GM06990 (cell line): ENCODE data around the gene CES4A.
"Not testable (repeated sequence)": the region's sequence is repeated elsewhere in the genome, so short reads cannot be mapped to it uniquely, and the experiment has no call there.

ENCODE experiments used
- DNase-seq: peaks from one replicate; pipeline ENCODE4 v3.0.0-alpha.2; 2011; ENCODE audit not compliant: insufficient read length; ENCODE audit errors: extremely low read depth
- H3K27me3 ChIP-seq: replicated peaks from 2 replicates; pipeline ENCODE4 v1.6.0; 2011; ENCODE audit warnings: low read length; ENCODE audit not compliant: control insufficient read depth, insufficient read depth
- H3K36me3 ChIP-seq: 2 replicates; pipeline ENCODE4 v1.5.1; 2011; ENCODE audit warnings: low read length; ENCODE audit not compliant: control insufficient read depth, insufficient read depth
- H3K4me3 ChIP-seq: replicated peaks from 2 replicates; pipeline ENCODE4 v1.5.1; 2011; ENCODE audit warnings: low read depth, mild to moderate bottlenecking, control low read depth, low read length
- CTCF ChIP-seq: IDR thresholded peaks from 2 replicates; pipeline ENCODE4 v1.5.1; 2011; ENCODE audit warnings: low read length, control low read depth, mild to moderate bottlenecking, inconsistent platforms; ENCODE audit not compliant: insufficient read depth, poor library complexity, severe bottlenecking

Gene CES4A

GRCh38 chr16:66952430-66953110 is 35.8 kb upstream of the CES4A start:
- Histone ChIP-seq H3K36me3 (no peaks in the 10 kb centered on the region), H3K4me3 (no peak overlapping the region), H3K27me3 (no peaks in the 10 kb centered on the region)
- no peak for DNase-seq
- no peak for TF ChIP-seq CTCF

DNA sequence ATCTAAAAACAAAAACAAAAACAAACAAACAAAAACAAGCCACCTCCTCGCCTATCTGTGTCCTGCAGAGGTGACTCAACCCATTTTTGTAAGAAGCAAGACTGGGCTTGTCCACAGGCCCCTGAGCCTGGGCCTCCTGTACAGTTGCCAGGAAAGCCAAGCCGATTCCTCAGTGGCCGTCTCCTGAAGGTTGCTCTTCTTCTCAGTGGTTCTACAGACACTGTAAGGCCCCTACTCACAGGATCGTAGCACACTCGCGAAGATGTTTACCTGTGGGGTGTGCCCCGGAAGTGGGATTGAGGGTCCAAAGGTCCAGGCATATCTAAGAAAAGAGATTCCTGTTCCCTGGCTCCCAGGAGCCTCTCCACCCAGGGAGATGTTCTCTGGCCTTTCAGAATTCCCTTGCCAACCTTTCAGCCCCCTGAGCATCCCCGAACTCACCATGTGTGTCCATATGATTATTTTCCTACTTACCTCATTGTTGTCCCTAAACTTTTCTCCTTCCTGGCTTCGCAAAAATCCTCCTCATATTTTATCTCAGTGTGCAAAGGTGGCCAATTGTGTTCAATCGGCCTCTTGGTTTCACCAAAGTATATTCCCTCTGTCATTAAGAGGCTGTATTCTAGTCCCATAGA is 34.8 kb upstream of the CES4A start:
- Histone ChIP-seq H3K4me3 (no peak overlapping the region), H3K36me3 (no peaks in the 10 kb centered on the region), H3K27me3 (no peaks in the 10 kb centered on the region)
- no peak for TF ChIP-seq CTCF
- no peak for DNase-seq

- Histone ChIP-seq H3K36me3 (no peaks in the 10 kb centered on the region), H3K27me3 (no peaks in the 10 kb centered on the region), H3K4me3 (no peak overlapping the region)
- peak; percentile 82 for TF ChIP-seq CTCF
- DNase-seq: no peak
Measured at GRCh38 chr16:66954097-66954659, 34.2 kb upstream of the CES4A start.

DNA sequence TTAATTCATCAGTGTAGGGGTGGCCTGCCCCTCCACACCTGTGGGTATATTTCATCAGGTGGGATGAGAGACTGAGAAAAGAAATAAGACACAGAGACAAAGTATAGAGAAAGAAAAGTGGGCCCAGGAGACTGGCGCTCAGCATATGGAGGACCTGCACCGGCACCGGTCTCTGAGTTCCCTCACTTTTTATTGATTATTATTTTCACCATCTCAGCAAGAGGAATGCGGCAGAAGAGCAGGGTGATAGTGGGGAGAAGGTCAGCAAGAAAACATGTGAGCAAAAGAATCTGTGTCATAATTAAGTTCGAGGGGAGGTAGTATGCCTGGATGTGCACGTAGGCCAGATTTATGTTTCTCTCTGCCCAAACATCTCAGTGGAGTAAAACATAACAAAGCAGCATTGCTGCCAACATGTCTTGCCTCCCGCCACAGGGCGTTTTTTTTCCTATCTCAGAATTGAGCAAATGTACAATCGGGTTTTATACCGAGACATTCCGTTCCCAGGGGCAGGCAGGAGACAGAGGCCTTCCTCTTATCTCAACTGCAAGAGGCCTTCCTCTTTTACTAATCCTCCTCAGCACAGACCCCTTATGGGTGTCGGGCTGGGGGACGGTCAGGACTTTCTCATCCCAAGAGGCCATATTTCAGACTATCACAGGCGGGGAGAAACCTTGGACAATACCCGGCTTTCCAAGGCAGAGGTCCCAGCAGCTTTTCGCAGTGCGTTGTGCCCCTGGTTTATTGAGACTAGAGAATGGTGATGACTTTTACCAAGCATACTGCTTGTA is 32.8 kb upstream of the CES4A start:
- H3K4me3 ChIP-seq, DNase-seq, H3K27me3 ChIP-seq, H3K36me3 ChIP-seq: not testable (repeated sequence)

- H3K4me3 ChIP-seq, H3K36me3 ChIP-seq, H3K27me3 ChIP-seq, DNase-seq: not testable (repeated sequence)
Measured at GRCh38 chr16:66956154-66956457, 32.3 kb upstream of the CES4A start.

DNA sequence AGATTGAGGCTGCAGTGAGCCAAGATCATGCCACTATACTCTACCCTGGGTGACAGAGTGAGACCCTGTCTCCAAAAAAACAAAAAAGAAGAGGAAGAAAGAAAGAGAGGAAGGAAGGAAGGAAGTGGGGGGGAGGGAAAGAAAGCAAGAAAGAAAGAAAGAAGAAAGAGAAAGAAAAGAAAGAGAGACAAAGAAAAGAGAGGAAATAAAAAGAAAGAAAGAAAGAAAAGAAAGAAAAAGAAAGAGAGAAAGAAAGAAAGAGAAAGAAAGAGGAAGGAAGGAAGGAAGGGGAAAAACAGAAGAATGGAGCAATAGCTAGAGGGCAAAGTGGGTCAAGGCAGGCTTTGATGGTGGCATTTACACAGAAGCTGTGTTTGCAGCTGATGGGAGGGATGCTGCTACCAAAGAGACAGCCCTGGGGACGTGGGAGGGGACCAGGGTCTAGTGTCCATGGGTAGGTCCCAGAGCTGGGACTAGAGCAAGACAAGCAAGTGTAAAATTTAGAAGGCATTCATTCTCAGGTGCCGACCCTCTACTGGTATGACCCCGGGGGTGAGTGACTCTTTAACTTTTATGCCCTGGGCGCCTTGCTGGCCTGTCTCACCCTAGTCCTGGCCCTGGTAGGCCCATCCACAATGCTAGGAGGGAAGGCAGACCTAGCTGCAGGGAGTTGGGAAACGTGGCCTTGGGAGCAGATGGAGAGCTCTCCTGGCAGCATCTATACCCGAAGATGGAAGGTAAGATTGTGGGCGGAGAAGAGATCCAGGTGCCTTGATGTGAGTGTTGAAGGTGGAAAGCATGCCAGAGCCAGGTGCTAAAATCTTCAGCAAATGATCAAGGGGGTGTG is 29.3 kb upstream of the CES4A start:
- TF ChIP-seq CTCF: no peak
- DNase-seq: no peak
- Histone ChIP-seq H3K36me3 (no peaks in the 10 kb centered on the region), H3K27me3 (no peaks in the 10 kb centered on the region), H3K4me3 (no peak overlapping the region)
